Nephron progenitor cell (in vitro differentiated cells): ENCODE data around the gene RICTOR.

Source experiments
- DNase-seq: peaks from one replicate; pipeline ENCODE4 v3.0.0; 2021
- H3K27ac Mint-ChIP-seq: 2 replicates; pipeline ENCODE4 v1.8.0; 2021; ENCODE audit warnings: mild to moderate bottlenecking, moderate library complexity, mixed read lengths
- H3K27me3 Mint-ChIP-seq: 2 replicates; pipeline ENCODE4 v1.8.0; 2021; ENCODE audit warnings: mild to moderate bottlenecking, low read depth, mixed read lengths; ENCODE audit not compliant: poor library complexity
- H3K36me3 Mint-ChIP-seq: 2 replicates; pipeline ENCODE4 v1.8.0; 2021; ENCODE audit warnings: low read depth, mixed read lengths
- H3K4me1 Mint-ChIP-seq: 2 replicates; pipeline ENCODE4 v1.8.0; 2021; ENCODE audit warnings: mixed read lengths
- H3K4me3 Mint-ChIP-seq: 2 replicates; pipeline ENCODE4 v1.8.0; 2021; ENCODE audit warnings: mild to moderate bottlenecking, moderate library complexity, mixed read lengths
- H3K9me3 Mint-ChIP-seq: 2 replicates; pipeline ENCODE4 v1.8.0; 2021; ENCODE audit warnings: mild to moderate bottlenecking, moderate library complexity, mixed read lengths
- TF ChIP-seq, protein P1 (sequence below): fragments of 200-600 bp; sonication (generic); IDR thresholded peaks from 2 replicates; pipeline ENCODE4 v1.5.0; 2021; ENCODE audit warnings: antibody characterized with exemption

Gene RICTOR

GRCh38 chr5:38916802-38917201 lies 157.4 kb downstream of the RICTOR start:
- no peak for DNase-seq
- H3K27ac Mint-ChIP-seq = no peak overlapping the region
- peaks cover 1% of the 10 kb centered on the region for H3K9me3 Mint-ChIP-seq
- TF ChIP-seq, protein P1, sequence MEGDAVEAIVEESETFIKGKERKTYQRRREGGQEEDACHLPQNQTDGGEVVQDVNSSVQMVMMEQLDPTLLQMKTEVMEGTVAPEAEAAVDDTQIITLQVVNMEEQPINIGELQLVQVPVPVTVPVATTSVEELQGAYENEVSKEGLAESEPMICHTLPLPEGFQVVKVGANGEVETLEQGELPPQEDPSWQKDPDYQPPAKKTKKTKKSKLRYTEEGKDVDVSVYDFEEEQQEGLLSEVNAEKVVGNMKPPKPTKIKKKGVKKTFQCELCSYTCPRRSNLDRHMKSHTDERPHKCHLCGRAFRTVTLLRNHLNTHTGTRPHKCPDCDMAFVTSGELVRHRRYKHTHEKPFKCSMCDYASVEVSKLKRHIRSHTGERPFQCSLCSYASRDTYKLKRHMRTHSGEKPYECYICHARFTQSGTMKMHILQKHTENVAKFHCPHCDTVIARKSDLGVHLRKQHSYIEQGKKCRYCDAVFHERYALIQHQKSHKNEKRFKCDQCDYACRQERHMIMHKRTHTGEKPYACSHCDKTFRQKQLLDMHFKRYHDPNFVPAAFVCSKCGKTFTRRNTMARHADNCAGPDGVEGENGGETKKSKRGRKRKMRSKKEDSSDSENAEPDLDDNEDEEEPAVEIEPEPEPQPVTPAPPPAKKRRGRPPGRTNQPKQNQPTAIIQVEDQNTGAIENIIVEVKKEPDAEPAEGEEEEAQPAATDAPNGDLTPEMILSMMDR = no peak
- no peaks in the 10 kb centered on the region for H3K36me3 Mint-ChIP-seq
- H3K4me1 Mint-ChIP-seq = no peaks in the 10 kb centered on the region
- H3K27me3 Mint-ChIP-seq = no peaks in the 10 kb centered on the region
- H3K4me3 Mint-ChIP-seq = no peak overlapping the region

GRCh38 chr5:38913714-38914113 lies 160.5 kb downstream of the RICTOR start:
- peaks cover 24% of the 10 kb centered on the region for H3K9me3 Mint-ChIP-seq
- TF ChIP-seq, protein P1 = no peak
- no peaks in the 10 kb centered on the region for H3K36me3 Mint-ChIP-seq
- H3K27me3 Mint-ChIP-seq = peaks cover 3% of the 10 kb centered on the region
- no peak for DNase-seq
- no peaks in the 10 kb centered on the region for H3K4me1 Mint-ChIP-seq
- no peak overlapping the region for H3K27ac Mint-ChIP-seq
- H3K4me3 Mint-ChIP-seq = no peak overlapping the region

DNA sequence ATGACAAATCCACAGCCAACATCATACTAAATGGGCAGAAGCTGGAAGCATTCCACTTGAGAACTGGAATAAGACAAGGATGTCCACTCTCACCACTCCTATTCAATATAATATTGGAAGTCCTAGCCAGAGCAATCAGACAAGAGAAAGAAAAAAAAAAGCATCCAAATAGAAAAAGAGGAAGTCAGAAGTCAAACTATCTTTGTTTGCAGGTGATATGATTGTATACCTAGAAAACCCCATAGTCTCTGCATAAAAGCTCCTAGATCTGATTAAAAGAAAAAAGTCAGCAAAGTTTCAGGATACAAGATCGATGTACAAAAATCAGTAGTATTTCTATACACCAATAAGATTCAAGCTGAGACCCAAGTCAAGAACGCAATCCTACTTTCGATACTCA lies 162.3 kb downstream of the RICTOR start:
- H3K27me3 Mint-ChIP-seq = peaks cover 3% of the 10 kb centered on the region
- TF ChIP-seq, protein P1 = no peak
- no peak overlapping the region for H3K4me3 Mint-ChIP-seq
- DNase-seq = no peak
- H3K4me1 Mint-ChIP-seq = no peaks in the 10 kb centered on the region
- H3K36me3 Mint-ChIP-seq = no peaks in the 10 kb centered on the region
- peaks cover 24% of the 10 kb centered on the region for H3K9me3 Mint-ChIP-seq
- H3K27ac Mint-ChIP-seq = no peak overlapping the region

DNA sequence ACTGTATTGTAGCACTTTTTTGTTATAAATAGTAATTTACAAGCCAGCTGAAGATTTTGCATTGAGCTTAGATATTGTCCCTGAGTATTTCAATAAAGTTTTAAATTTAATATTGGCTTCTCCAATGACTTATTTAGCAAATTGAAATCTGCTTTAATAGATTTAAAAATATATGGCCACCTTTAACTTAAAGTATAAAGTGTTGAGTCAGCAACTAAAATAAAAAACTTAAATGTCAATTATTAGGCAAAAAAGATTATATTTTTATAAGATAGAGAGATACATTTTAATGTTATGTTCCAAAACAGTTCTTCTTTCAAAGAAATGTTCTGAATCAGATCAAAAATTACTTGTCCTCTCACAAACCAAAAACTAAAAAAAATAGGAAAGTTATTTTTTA lies 167.7 kb downstream of the RICTOR start:
- peaks cover 23% of the 10 kb centered on the region for H3K9me3 Mint-ChIP-seq
- no peak overlapping the region for H3K4me3 Mint-ChIP-seq
- TF ChIP-seq, protein P1 = no peak
- H3K4me1 Mint-ChIP-seq = no peaks in the 10 kb centered on the region
- H3K27ac Mint-ChIP-seq = no peak overlapping the region
- no peak for DNase-seq
- peaks cover 3% of the 10 kb centered on the region for H3K27me3 Mint-ChIP-seq
- H3K36me3 Mint-ChIP-seq = no peaks in the 10 kb centered on the region

GRCh38 chr5:38905516-38905915 lies 168.7 kb downstream of the RICTOR start:
- DNase-seq = no peak
- no peak overlapping the region for H3K4me3 Mint-ChIP-seq
- H3K4me1 Mint-ChIP-seq = no peaks in the 10 kb centered on the region
- peaks cover 17% of the 10 kb centered on the region for H3K9me3 Mint-ChIP-seq
- H3K27me3 Mint-ChIP-seq = peaks cover 3% of the 10 kb centered on the region
- H3K27ac Mint-ChIP-seq = no peak overlapping the region
- no peaks in the 10 kb centered on the region for H3K36me3 Mint-ChIP-seq
- TF ChIP-seq, protein P1 = no peak

DNA sequence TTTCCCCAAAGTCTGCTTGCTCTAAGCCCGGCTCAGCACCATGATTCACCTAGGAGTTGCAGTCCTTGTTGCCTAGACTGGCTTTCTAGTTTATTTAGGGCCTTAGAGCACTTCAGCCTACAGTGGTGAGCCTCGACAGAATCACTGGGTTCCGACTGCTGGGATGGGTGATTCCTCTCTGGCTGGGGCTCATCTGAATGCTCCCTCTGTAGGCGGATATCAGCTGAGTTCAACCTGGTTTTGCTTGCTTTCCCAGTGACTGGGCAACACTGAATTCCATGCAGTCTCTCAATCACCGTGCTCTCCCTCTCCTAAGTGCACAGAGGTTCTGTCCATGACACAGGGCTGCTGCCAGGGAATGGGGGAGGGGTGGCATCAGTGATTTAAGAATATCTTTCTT lies 174.3 kb downstream of the RICTOR start:
- TF ChIP-seq, protein P1 = no peak
- no peaks in the 10 kb centered on the region for H3K27me3 Mint-ChIP-seq
- no peak overlapping the region for H3K27ac Mint-ChIP-seq
- no peak for DNase-seq
- no peaks in the 10 kb centered on the region for H3K4me1 Mint-ChIP-seq
- peaks cover 31% of the 10 kb centered on the region for H3K9me3 Mint-ChIP-seq
- H3K4me3 Mint-ChIP-seq = no peak overlapping the region
- H3K36me3 Mint-ChIP-seq = no peaks in the 10 kb centered on the region
